HG02885 (cell line): ENCODE measurements around the gene CALM1.
A peak's percentile ranks its signal among the peaks of the same experiment; 100 is the strongest.
"Not testable (repeated sequence)": the region's sequence is repeated elsewhere in the genome, so short reads cannot be mapped to it uniquely, and the experiment has no call there.

Experiments used
- ATAC-seq: cut with Tn5 transposase; IDR thresholded peaks from one replicate; pipeline ENCODE4 v1.9.1; 2021; ENCODE audit warnings: mild to moderate bottlenecking; ENCODE audit not compliant: unreplicated experiment, poor library complexity

CALM1 gene

GRCh38 chr14:90382491-90383125 lies 14.2 kb upstream of the CALM1 start:
- ATAC-seq: peak; percentile 1

- ATAC-seq: peak; percentile 92
Observed at GRCh38 chr14:90383126-90383730, 13.6 kb upstream of the CALM1 start.

- ATAC-seq: peak; percentile 8
Observed at GRCh38 chr14:90383731-90384542, 12.9 kb upstream of the CALM1 start.

- no peak for ATAC-seq
Observed at GRCh38 chr14:90384543-90384911, 12.3 kb upstream of the CALM1 start.

- ATAC-seq: no peak
Observed at GRCh38 chr14:90386321-90386720, 10.5 kb upstream of the CALM1 start.

- no peak for ATAC-seq
Observed at GRCh38 chr14:90387206-90387760, 9.5 kb upstream of the CALM1 start.

GRCh38 chr14:90388437-90388836 lies 8.4 kb upstream of the CALM1 start:
- no peak for ATAC-seq

GRCh38 chr14:90388982-90389381 lies 7.8 kb upstream of the CALM1 start:
- ATAC-seq: no peak

- no peak for ATAC-seq
Observed at GRCh38 chr14:90393966-90394365, 2.9 kb upstream of the CALM1 start.

GRCh38 chr14:90394782-90395181 lies 2.0 kb upstream of the CALM1 start:
- not testable (repeated sequence) for ATAC-seq

GRCh38 chr14:90397425-90398314 lies 841 bp downstream of the CALM1 start:
- peak; percentile 31 for ATAC-seq

GRCh38 chr14:90398315-90398839 lies 1.5 kb downstream of the CALM1 start:
- peak; percentile 14 for ATAC-seq

GRCh38 chr14:90398841-90399540 lies 2.2 kb downstream of the CALM1 start:
- ATAC-seq: no peak

- peak; percentile 64 for ATAC-seq
Observed at GRCh38 chr14:90399541-90400444, 3.0 kb downstream of the CALM1 start.

GRCh38 chr14:90400904-90401561 lies 4.2 kb downstream of the CALM1 start:
- no peak for ATAC-seq

GRCh38 chr14:90402016-90402415 lies 5.2 kb downstream of the CALM1 start:
- no peak for ATAC-seq

- ATAC-seq: no peak
Observed at GRCh38 chr14:90403065-90403464, 6.2 kb downstream of the CALM1 start.

GRCh38 chr14:90405101-90405500 lies 8.3 kb downstream of the CALM1 start:
- ATAC-seq: no peak
